H1 (cell line): ENCODE results near the gene MRPS26. TPM values are rescaled to one million over a fixed set of nuclear protein-coding genes. Genes with fewer than 3 reads are reported as not detected.

ENCODE experiments used
- CTCF ChIA-PET: fragments of 300-600 bp; sonication (Branson Sonifier 250); formaldehyde crosslinking; loops from one replicate; lab custom pipeline; 2021; ENCODE audit not compliant: partially characterized antibody; lab: Charles Lee
- POLR2A ChIA-PET: fragments of 300-600 bp; sonication (Branson Sonifier 250); formaldehyde crosslinking; loops from one replicate; lab custom pipeline; 2021; ENCODE audit warnings: inconsistent platforms; ENCODE audit not compliant: partially characterized antibody; lab: Charles Lee
- DNase-seq, 2 experiments: peaks; one replicate each; pipeline versions ENCODE4 v3.0.0 to v3.0.0-alpha.2; 2010 to 2022; ENCODE audit warnings: low spot score in 2 of 2, low read depth in 1 of 2, mixed read lengths in 1 of 2
- FAIRE-seq: peaks from 2 replicates; lab custom pipeline; 2011; peaks lifted over from hg19 to GRCh38; lab: Jason Lieb, UNC
- H2AFZ ChIP-seq: 2 replicates; pipeline ENCODE4 v1.8.1; 2012; ENCODE audit warnings: low read length, inconsistent platforms
- H2AK5ac ChIP-seq: 2 replicates; pipeline ENCODE4 v1.6.1; 2013; ENCODE audit warnings: low read depth, low read length
- H2BK120ac ChIP-seq: replicated peaks from 2 replicates; pipeline ENCODE3; 2013; ENCODE audit warnings: low read depth, low read length, inconsistent platforms
- H2BK12ac ChIP-seq: 2 replicates; pipeline ENCODE4 v1.6.1; 2013; ENCODE audit warnings: low read depth, low read length
- H2BK15ac ChIP-seq: 2 replicates; pipeline ENCODE4 v1.6.1; 2013; ENCODE audit warnings: low read length
- H2BK20ac ChIP-seq: 2 replicates; pipeline ENCODE4 v1.6.1; 2013; ENCODE audit warnings: low read length
- H2BK5ac ChIP-seq: 2 replicates; pipeline ENCODE4 v1.6.1; 2013; ENCODE audit warnings: low read depth, low read length
- H3K14ac ChIP-seq: 2 replicates; pipeline ENCODE4 v1.6.1; 2013; ENCODE audit warnings: inconsistent platforms; ENCODE audit not compliant: insufficient read length
- H3K18ac ChIP-seq: 2 replicates; pipeline ENCODE4 v1.6.1; 2013; ENCODE audit warnings: low read length; ENCODE audit errors: extremely low read depth
- H3K23ac ChIP-seq: 2 replicates; pipeline ENCODE4 v1.6.1; 2013; ENCODE audit warnings: inconsistent platforms; ENCODE audit not compliant: insufficient read length
- H3K23me2 ChIP-seq: 2 replicates; pipeline ENCODE4 v1.6.1; 2013; ENCODE audit warnings: low read depth, low read length
- H3K27ac ChIP-seq: 2 replicates; pipeline ENCODE4 v1.6.1; 2011; ENCODE audit warnings: low read depth, low read length, inconsistent platforms
- H3K27me3 ChIP-seq, 4 experiments: replicated peaks in 1 of 4; 1 replicate in 1 of 4; 2 replicates in 3 of 4; pipeline versions ENCODE4 v1.6.1 to v1.8.1; 2011 to 2013; ENCODE audit warnings: low read length in 3 of 4, mild to moderate bottlenecking in 3 of 4, inconsistent platforms in 2 of 4, mixed read lengths in 2 of 4, moderate library complexity in 1 of 4; ENCODE audit not compliant: control insufficient read depth in 3 of 4, insufficient read depth in 3 of 4; ENCODE audit errors: extremely low read depth in 1 of 4
- H3K36me3 ChIP-seq, 4 experiments: 2 replicates each; pipeline versions ENCODE4 v1.6.1 to v1.8.1; 2011 to 2013; ENCODE audit warnings: mild to moderate bottlenecking in 4 of 4, low read length in 3 of 4, moderate library complexity in 2 of 4, control low read depth in 1 of 4, inconsistent platforms in 1 of 4; ENCODE audit not compliant: insufficient read depth in 4 of 4, control insufficient read depth in 2 of 4
- H3K4ac ChIP-seq: replicated peaks from 2 replicates; pipeline ENCODE3; 2013; ENCODE audit warnings: low read length, low read depth, mixed read lengths, inconsistent platforms; ENCODE audit not compliant: insufficient read length
- H3K4me1 ChIP-seq, 4 experiments: replicated peaks in 1 of 4; 1 replicate in 1 of 4; 2 replicates in 3 of 4; pipeline versions ENCODE4 v1.6.1 to v1.8.1; 2011 to 2013; ENCODE audit warnings: low read length in 3 of 4, inconsistent platforms in 2 of 4, mixed read lengths in 1 of 4; ENCODE audit not compliant: insufficient read depth in 4 of 4, control insufficient read depth in 3 of 4
- H3K4me2 ChIP-seq, 2 experiments: 2 replicates each; pipeline versions ENCODE4 v1.6.1 to v1.8.1; 2011 to 2013; ENCODE audit warnings: low read depth in 2 of 2, low read length in 2 of 2, control low read depth in 1 of 2, inconsistent platforms in 1 of 2, mild to moderate bottlenecking in 1 of 2; ENCODE audit not compliant: insufficient read depth in 1 of 2
- H3K4me3 ChIP-seq, 4 experiments: fragments of 200-600, 300-600 bp in 1 of 4; sonication (generic), shearing (Covaris generic), sonication (Bioruptor Twin) in 1 of 4; 2 replicates each; pipeline versions ENCODE4 v1.5.1 to v1.8.1; 2011 to 2016; ENCODE audit warnings: low read length in 4 of 4, low read depth in 3 of 4, control low read depth in 2 of 4, inconsistent platforms in 2 of 4, mild to moderate bottlenecking in 2 of 4, mixed read lengths in 1 of 4, moderate library complexity in 1 of 4; ENCODE audit not compliant: insufficient read depth in 2 of 4; ENCODE audit errors: extremely low read depth in 1 of 4
- H3K56ac ChIP-seq: replicated peaks from 2 replicates; pipeline ENCODE3; 2013; ENCODE audit warnings: low read depth, mild to moderate bottlenecking, mixed read lengths, low read length, inconsistent platforms; ENCODE audit not compliant: insufficient read length
- H3K79me1 ChIP-seq: 2 replicates; pipeline ENCODE4 v1.6.1; 2013; ENCODE audit warnings: low read depth, low read length, control low read depth
- H3K79me2 ChIP-seq, 2 experiments: 2 replicates each; pipeline versions ENCODE4 v1.6.1 to v1.8.1; 2012 to 2013; ENCODE audit warnings: low read length in 2 of 2, mild to moderate bottlenecking in 2 of 2, inconsistent platforms in 1 of 2; ENCODE audit not compliant: insufficient read depth in 2 of 2, control insufficient read depth in 1 of 2
- H3K9ac ChIP-seq, 4 experiments: replicated peaks in 1 of 4; 1 replicate in 1 of 4; 2 replicates in 3 of 4; pipeline versions ENCODE4 v1.6.1 to v1.8.1; 2011 to 2013; ENCODE audit warnings: low read depth in 3 of 4, low read length in 3 of 4, control low read depth in 2 of 4, mild to moderate bottlenecking in 2 of 4, moderate library complexity in 2 of 4, inconsistent platforms in 1 of 4; ENCODE audit errors: extremely low read depth in 1 of 4
- H3K9me3 ChIP-seq, 2 experiments: 2 replicates each; pipeline versions ENCODE4 v1.6.1 to v1.8.1; 2012 to 2013; ENCODE audit warnings: mild to moderate bottlenecking in 2 of 2, moderate library complexity in 2 of 2, control low read depth in 1 of 2, inconsistent platforms in 1 of 2, low read depth in 1 of 2, low read length in 1 of 2, mixed read lengths in 1 of 2; ENCODE audit not compliant: insufficient read depth in 2 of 2
- H4K20me1 ChIP-seq, 2 experiments: replicated peaks in 1 of 2; 2 replicates each; pipeline versions ENCODE3 to v1.8.1; 2011 to 2013; ENCODE audit warnings: inconsistent platforms in 2 of 2, low read length in 2 of 2, mild to moderate bottlenecking in 1 of 2; ENCODE audit not compliant: insufficient read depth in 2 of 2, control insufficient read depth in 1 of 2
- H4K5ac ChIP-seq: 2 replicates; pipeline ENCODE4 v1.6.1; 2013; ENCODE audit warnings: low read length, low read depth, mixed read lengths, inconsistent platforms; ENCODE audit not compliant: insufficient read length
- H4K8ac ChIP-seq: 2 replicates; pipeline ENCODE4 v1.8.0; 2013; ENCODE audit warnings: mild to moderate bottlenecking, moderate library complexity, low read length, inconsistent platforms; ENCODE audit not compliant: insufficient read depth; ENCODE audit errors: extremely low read depth
- H4K91ac ChIP-seq: replicated peaks from 2 replicates; pipeline ENCODE3; 2013; ENCODE audit warnings: low read length, mixed read lengths, inconsistent platforms; ENCODE audit not compliant: insufficient read length
- BCL11A ChIP-seq, 2 experiments: IDR thresholded peaks; one replicate each; pipeline ENCODE4 v1.6.1; 2011; ENCODE audit warnings: low read depth in 2 of 2, low read length in 2 of 2, mild to moderate bottlenecking in 2 of 2
- CTBP2 ChIP-seq: IDR thresholded peaks from 2 replicates; pipeline ENCODE4 v1.7.0; 2011; ENCODE audit warnings: borderline replicate concordance, mild to moderate bottlenecking, moderate library complexity, mixed read lengths, low read length; ENCODE audit not compliant: insufficient read depth, insufficient read length
- E2F6 ChIP-seq: IDR thresholded peaks from 2 replicates; pipeline ENCODE4 v1.6.1; 2012; ENCODE audit warnings: inconsistent platforms
- EZH2 ChIP-seq: fragments of 200-600 bp; sonication (generic); IDR thresholded peaks from 2 replicates; pipeline ENCODE4 v1.7.1; 2012; ENCODE audit warnings: low read depth, mild to moderate bottlenecking, moderate library complexity, low read length, inconsistent platforms; ENCODE audit not compliant: severe bottlenecking
- GTF2F1 ChIP-seq: IDR thresholded peaks from 2 replicates; pipeline ENCODE4 v1.6.1; 2012; ENCODE audit warnings: low read depth, low read length, improper control_type of control experiment, borderline replicate concordance
- HDAC2 ChIP-seq, 2 experiments: fragments of 300-600 bp in 1 of 2; sonication (generic) in 1 of 2; IDR thresholded peaks; 2 replicates each; pipeline ENCODE4 v1.6.1; 2011 to 2012; ENCODE audit warnings: low read depth in 2 of 2, low read length in 2 of 2, mild to moderate bottlenecking in 2 of 2, moderate library complexity in 2 of 2, borderline replicate concordance in 1 of 2, inconsistent platforms in 1 of 2
- HDAC6 ChIP-seq: IDR thresholded peaks from one replicate; pipeline ENCODE4 v1.7.1; 2012; ENCODE audit warnings: low read depth, mild to moderate bottlenecking, inconsistent platforms, low read length, moderate library complexity
- KDM5A ChIP-seq: fragments of 200-600 bp; IDR thresholded peaks from 2 replicates; pipeline ENCODE4 v1.7.1; 2012; ENCODE audit warnings: mild to moderate bottlenecking, low read length, inconsistent platforms, mixed read lengths
- POLR2AphosphoS5 ChIP-seq: IDR thresholded peaks from 2 replicates; pipeline ENCODE4 v1.6.1; 2011; ENCODE audit warnings: low read depth, low read length
- SIRT6 ChIP-seq: IDR thresholded peaks from one replicate; pipeline ENCODE4 v1.7.1; 2012; ENCODE audit warnings: low read length, inconsistent platforms
- SP1 ChIP-seq: IDR thresholded peaks from 2 replicates; pipeline ENCODE4 v1.6.1; 2011; ENCODE audit warnings: low read depth, low read length
- SP2 ChIP-seq: IDR thresholded peaks from 2 replicates; pipeline ENCODE4 v1.6.1; 2012; ENCODE audit warnings: mild to moderate bottlenecking, low read length, inconsistent platforms
- TCF12 ChIP-seq: IDR thresholded peaks from 2 replicates; pipeline ENCODE4 v1.6.1; 2011; ENCODE audit warnings: low read depth, mild to moderate bottlenecking, low read length
- TEAD4 ChIP-seq: IDR thresholded peaks from 2 replicates; pipeline ENCODE4 v1.6.1; 2012; ENCODE audit warnings: low read depth, low read length, inconsistent platforms, mixed read lengths
- YY1 ChIP-seq: IDR thresholded peaks from 2 replicates; pipeline ENCODE4 v1.6.1; 2011; ENCODE audit warnings: low read depth, mild to moderate bottlenecking, low read length
- WGBS, 2 experiments: shearing (Covaris generic) in 1 of 2; methylation state at CpG; one replicate each; pipeline versions ENCODE4 v1.1.6 to v1.1.7; 2013 to 2015; ENCODE audit warnings: low lambda C conversion rate in 2 of 2, mixed read lengths in 2 of 2, inconsistent platforms in 1 of 2, low coverage in 1 of 2, missing lambda C conversion rate in 1 of 2; ENCODE audit not compliant: insufficient replicate concordance in 2 of 2, insufficient coverage in 1 of 2, insufficient read length in 1 of 2; ENCODE audit errors: extremely low coverage in 1 of 2, missing lambda C conversion rate in 1 of 2; 5-methylcytosine and 5-hydroxymethylcytosine counted together
- polyA plus RNA-seq, 7 experiments: library from polyadenylated mRNA; depleted of rRNA in 3 of 7; stranded (reverse) in 5 of 7; unstranded in 2 of 7; fragments of >200 nt in 5 of 7; fragments of 200-250 nt in 2 of 7; gene quantifications; 1 replicate in 5 of 7; 2 replicates in 1 of 7; 4 replicates in 1 of 7; pipeline versions ENCODE4 v1.2.1 to v1.2.3, GENCODE V29; 2011 to 2013; ENCODE audit warnings: missing spikeins in 2 of 7, mixed read lengths in 2 of 7
- total RNA-seq: library from RNA; stranded (reverse); fragmentation: NEBNext Ultra II Directional; extraction: Animal tissue kit (Norgen Biotek cat#: 25700); gene quantifications from 2 replicates; pipeline ENCODE4 v1.2.1, GENCODE V29; 2021

Gene MRPS26
- total and polyA plus RNA-seq, 2 of the 8 experiments (the other 6 are each of a cell fraction or from before 2014, with no cell fraction given) = 83.6 to 103 TPM

- DNase-seq (no peak), FAIRE-seq (no peak)
- Histone ChIP-seq H2BK5ac (no peak overlapping the region), H3K18ac (no peak overlapping the region), H3K27ac (no peak overlapping the region), H3K23ac (no peak overlapping the region), H3K4me1 (no peaks in the 10 kb centered on the region), H3K36me3 (peaks cover 12 to 43% (median 38%) of the 10 kb centered on the region in 4 experiments), H2AFZ (no peak overlapping the region), H2BK15ac (no peak overlapping the region), H4K91ac (no peak overlapping the region), H3K9ac (no peak overlapping the region), H3K79me1 (no peaks in the 10 kb centered on the region), H2AK5ac (no peak overlapping the region), H3K4ac (no peak overlapping the region), H3K4me3 (no peak overlapping the region), H4K20me1 (no peaks in the 10 kb centered on the region), H3K56ac (no peak overlapping the region), H3K9me3 (peaks cover 3 to 7% of the 10 kb centered on the region in 2 experiments; a peak in 2 of 4 replicates), H4K5ac (no peak overlapping the region), H3K79me2 (no peaks in the 10 kb centered on the region), H2BK120ac (no peak overlapping the region), H3K4me2 (no peak overlapping the region), H3K27me3 (no peaks in the 10 kb centered on the region), H2BK20ac (no peak overlapping the region), H4K8ac (no peak overlapping the region), H3K23me2 (no peaks in the 10 kb centered on the region), H3K14ac (no peak overlapping the region), H2BK12ac (no peak overlapping the region)
- TF ChIP-seq HDAC2 (IDR thresholded peaks at IDR 0.05; ENCODE audit: borderline replicate concordance in 1 of 2, low read depth in 2 of 2, low read length in 2 of 2) (no peak), GTF2F1 (no peak), CTBP2 (no peak), E2F6 (no peak), SP1 (no peak), HDAC6 (no peak), SIRT6 (no peak), BCL11A (IDR thresholded peaks at IDR 0.05; ENCODE audit: low read depth in 2 of 2, low read length in 2 of 2) (no peak), TEAD4 (no peak), TCF12 (no peak), POLR2AphosphoS5 (no peak), EZH2 (no peak), SP2 (no peak), KDM5A (no peak), YY1 (no peak)
- ChIA-PET POLR2A (no interaction called here), CTCF (no interaction called here)
- WGBS, 2 experiments = 91% methylated on average over 5 of the region's 5 CpGs; no CpG with 5 or more reads in 1 of the 2 experiments
Measured at GRCh38 chr20:3021777-3022176, 24.1 kb upstream of the MRPS26 start.
